Rectal smooth muscle tissue (tissue), 1 donor: ENCODE results near the gene HOXB5.

ENCODE experiments used
- H3K27ac ChIP-seq: one replicate; pipeline ENCODE4 v1.7.0; 2013; ENCODE audit warnings: low read depth, low read length, inconsistent platforms
- H3K27me3 ChIP-seq: one replicate; pipeline ENCODE4 v1.7.0; 2013; ENCODE audit warnings: low read length; ENCODE audit not compliant: control insufficient read depth, insufficient read depth
- H3K36me3 ChIP-seq: one replicate; pipeline ENCODE4 v1.7.0; 2013; ENCODE audit warnings: low read length; ENCODE audit not compliant: control insufficient read depth, insufficient read depth
- H3K4me1 ChIP-seq: one replicate; pipeline ENCODE4 v1.7.0; 2013; ENCODE audit warnings: low read length; ENCODE audit not compliant: control insufficient read depth, insufficient read depth
- H3K4me3 ChIP-seq: one replicate; pipeline ENCODE4 v1.7.0; 2013; ENCODE audit warnings: low read length
- H3K9ac ChIP-seq: one replicate; pipeline ENCODE4 v1.7.0; 2013; ENCODE audit warnings: low read length

Gene HOXB5

DNA sequence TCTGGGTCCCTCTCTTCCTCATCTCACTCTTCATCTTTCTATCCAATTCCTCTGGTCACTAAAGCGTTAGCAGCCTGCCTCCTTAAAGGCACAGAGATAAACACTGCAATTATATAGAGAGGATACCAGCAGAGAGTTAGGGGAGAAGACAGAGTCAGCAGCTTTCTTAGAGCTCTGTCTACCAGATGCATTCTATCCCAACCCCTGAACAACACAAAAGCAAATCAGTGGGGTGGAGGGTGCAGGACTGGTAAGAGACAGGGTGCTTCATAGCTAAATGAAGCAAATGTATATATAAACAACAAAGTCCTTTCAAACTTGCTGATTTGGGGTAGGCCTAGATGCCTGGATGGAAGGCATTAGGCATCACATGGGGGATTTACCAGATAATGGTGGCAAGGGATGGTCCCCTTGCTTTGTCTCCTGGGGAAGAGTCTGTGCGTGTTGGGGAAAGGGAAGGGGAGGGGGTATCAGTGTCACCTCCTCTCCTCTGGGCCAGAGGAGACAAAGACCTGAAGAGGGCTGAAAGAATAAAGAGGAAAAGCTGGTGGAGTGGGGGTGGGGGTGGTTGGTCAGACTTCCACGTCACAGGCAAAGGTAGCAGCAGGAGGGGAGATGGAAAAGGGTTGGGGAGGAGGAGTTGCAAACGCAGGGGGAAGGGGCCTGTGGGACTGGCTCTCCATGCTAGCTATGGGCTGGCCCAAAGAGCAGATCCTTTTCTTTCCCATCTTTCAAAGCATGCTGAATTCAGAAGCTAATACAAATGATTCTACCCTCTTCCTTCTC lies 27.5 kb downstream of the HOXB5 start:
- Histone ChIP-seq H3K27me3 (no peaks in the 10 kb centered on the region), H3K36me3 (no peaks in the 10 kb centered on the region), H3K4me1 (peaks cover 73% of the 10 kb centered on the region), H3K9ac (no peak overlapping the region), H3K27ac (peak overlapping the region; percentile 44), H3K4me3 (no peak overlapping the region)

DNA sequence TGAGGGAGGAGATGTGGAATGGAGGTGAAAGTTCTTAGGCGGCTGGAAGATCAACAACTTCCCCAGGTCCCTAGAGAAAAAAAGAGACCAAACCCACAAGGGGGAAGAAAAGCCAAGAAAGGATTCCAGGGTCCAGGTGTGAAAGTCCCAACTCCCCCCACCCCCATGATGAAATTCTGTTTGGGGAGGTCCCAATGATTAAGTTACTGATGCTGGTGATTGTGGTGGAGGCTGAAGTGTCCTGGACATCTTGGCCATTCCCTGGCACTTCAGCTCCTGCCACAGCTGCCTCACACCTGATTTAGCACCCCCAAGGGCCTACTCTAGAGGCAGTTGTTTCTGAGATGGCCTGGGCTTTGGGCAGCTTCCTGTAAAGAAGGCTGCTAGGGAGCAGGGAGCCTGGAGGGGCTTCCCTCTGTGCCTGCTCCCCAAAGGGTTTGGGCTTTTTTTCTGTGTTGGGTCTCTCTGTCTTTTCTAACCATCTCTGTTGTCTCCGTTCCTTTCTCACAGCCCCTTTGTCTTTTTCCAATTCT lies 28.5 kb downstream of the HOXB5 start:
- Histone ChIP-seq H3K4me1 (peaks cover 72% of the 10 kb centered on the region), H3K9ac (no peak overlapping the region), H3K27me3 (no peaks in the 10 kb centered on the region), H3K4me3 (peak overlapping the region; percentile 54), H3K27ac (peak overlapping the region; percentile 86), H3K36me3 (no peaks in the 10 kb centered on the region)

DNA sequence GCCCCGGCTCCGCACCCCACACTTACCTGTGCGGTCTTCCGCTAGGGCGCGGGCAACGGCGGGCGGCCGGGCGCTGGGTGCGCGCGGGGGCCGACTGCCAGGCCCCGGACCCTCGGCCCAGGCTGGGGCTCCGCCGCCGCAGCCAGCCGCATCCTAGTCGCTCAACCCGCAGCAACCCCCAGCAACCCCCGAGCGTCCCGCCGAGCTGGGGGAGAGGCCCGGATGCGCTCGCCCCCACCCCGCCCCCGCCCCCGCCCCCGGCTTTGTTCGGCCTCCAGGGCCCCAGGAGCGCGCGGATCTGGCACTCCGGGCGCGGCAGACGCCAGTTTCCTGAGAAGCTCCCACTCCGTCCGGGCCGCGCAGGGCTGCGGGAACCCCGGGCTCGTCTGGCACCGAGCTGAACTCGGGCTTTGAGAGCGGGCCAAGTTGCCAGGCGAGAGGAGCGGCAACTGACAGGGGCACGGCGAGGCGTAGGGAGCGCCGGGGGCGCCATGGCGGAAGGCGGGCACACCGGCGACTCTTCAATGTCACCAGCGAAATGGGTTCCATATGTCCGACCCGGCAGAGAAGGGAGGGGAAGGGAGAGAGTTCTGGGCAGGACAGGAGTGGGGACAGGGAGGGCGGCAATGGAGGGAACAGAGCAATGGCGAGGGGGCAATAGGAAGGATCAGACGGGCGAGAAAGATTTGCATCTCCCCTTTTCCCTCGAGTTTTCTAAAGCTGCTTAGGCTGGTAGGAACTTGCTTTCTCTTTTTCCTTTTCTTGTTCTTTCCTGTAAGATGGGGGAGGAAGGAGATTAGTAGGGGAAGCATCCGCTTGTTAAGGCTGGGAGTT lies 29.2 kb downstream of the HOXB5 start:
- Histone ChIP-seq H3K27me3 (no peaks in the 10 kb centered on the region), H3K9ac (peak overlapping the region; percentile 42), H3K4me3 (peak overlapping the region; percentile 54), H3K36me3 (no peaks in the 10 kb centered on the region), H3K27ac (peak overlapping the region; percentile 86), H3K4me1 (peaks cover 72% of the 10 kb centered on the region)

DNA sequence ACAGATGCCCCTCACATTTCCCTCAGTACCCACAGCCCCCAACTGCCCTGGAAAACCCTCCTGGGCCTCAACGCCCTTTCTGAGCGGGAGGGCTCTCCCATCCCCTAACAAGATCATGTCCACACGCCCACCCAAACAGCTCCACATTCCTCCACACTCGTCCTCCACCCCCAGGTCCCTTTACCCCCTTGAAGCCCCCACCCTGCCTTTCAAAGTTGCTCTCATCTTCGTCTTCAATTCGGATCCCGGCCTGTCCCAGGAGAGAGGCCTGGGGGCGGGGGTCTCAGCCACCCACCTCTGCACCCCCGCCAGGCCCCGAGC lies 29.8 kb downstream of the HOXB5 start:
- H3K36me3 ChIP-seq = no peaks in the 10 kb centered on the region
- H3K4me3 ChIP-seq = peak overlapping the region; percentile 17
- H3K27ac ChIP-seq = peak overlapping the region; percentile 85
- no peak overlapping the region for H3K9ac ChIP-seq
- no peaks in the 10 kb centered on the region for H3K27me3 ChIP-seq
- H3K4me1 ChIP-seq = peaks cover 77% of the 10 kb centered on the region

DNA sequence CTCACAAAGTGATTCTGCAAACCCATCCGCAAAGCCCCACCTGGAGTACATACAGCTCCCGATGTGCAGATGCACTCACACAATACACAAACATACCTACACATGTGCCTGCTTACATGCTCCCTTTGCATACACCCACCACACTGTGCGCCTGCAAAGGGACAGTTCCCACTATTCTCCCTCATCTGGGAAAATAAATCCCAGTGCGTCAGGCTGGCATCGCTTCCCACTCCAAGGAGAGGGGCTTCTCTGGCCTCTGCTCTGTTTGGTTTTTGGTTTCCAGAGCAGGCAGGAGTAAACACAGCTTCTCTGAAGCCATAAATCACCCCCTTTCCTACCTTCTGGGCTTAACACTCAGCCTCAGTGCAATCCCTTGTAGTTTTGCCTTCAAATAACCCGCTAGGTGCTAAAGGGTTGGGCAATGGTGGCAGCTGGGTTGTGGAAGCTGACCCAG lies 30.2 kb downstream of the HOXB5 start:
- Histone ChIP-seq H3K27ac (peak overlapping the region; percentile 85), H3K27me3 (no peaks in the 10 kb centered on the region), H3K4me1 (peaks cover 80% of the 10 kb centered on the region), H3K36me3 (no peaks in the 10 kb centered on the region), H3K9ac (no peak overlapping the region), H3K4me3 (peak overlapping the region; percentile 17)

DNA sequence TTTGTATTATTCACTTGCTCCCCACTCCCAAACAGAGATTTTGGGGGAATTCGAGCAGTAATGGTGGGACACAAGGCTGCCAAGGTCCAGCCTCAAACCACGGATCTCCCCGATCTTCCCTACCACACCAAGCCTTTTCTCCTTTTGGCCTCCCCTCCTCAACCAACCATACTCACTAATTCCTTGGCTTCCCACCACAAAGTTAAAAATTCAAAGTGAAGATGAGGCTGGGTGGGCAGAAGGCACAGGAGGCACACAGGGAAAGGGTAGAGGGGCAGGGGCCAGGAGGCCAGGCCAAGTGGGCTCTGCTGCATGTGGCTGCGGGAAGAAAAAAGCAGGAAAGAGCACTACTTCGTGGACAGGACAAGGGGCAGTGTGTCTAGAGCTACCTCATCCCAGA lies 30.6 kb downstream of the HOXB5 start:
- H3K4me1 ChIP-seq = peaks cover 81% of the 10 kb centered on the region
- no peaks in the 10 kb centered on the region for H3K36me3 ChIP-seq
- H3K9ac ChIP-seq = no peak overlapping the region
- peak overlapping the region; percentile 17 for H3K4me3 ChIP-seq
- H3K27me3 ChIP-seq = no peaks in the 10 kb centered on the region
- H3K27ac ChIP-seq = peak overlapping the region; percentile 85

DNA sequence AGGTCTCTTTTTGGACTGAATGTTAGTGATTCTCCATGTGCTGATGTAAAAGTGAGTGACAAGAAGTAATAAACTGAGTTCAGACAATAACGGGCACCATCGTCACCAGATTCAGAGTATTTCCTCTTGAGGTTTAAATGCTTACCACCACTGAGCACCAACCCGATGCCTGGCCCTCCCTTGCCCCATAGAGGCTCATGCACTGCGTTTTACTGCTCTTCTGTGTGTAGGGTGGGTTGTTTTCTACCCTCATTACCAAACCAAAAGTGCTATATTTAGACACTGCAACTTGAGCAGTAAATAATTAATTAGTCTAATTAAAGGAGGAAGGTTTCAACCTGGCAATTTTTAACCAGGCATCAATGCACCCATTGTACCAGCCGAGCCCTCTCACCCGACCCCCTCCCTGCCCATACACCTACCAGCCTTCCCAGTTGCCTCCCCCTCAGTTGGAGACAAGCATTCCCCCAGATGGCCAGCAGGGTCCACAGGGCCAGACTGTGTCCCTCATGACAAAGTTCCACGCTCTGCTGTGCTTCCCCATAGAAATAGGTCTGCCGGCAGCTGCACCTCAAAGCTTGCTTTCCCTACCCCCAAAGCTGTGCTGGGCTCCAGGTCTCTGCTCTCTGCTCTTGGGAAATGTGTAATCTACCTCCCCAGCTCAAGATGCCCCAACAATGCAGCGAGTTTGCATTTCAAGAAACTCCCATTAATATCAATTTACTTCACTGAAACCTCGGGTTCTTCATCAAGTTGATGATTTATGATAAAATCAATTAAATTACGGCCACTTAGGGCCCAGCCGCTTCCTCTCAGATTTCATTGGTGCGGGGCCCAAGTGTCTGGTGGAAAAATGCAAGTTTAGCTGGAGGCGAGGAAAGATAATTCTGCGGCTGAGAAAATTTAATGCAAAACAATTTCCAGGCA lies 31.4 kb downstream of the HOXB5 start:
- Histone ChIP-seq H3K27me3 (no peaks in the 10 kb centered on the region), H3K36me3 (no peaks in the 10 kb centered on the region), H3K27ac (peak overlapping the region; percentile 85), H3K9ac (no peak overlapping the region), H3K4me1 (peaks cover 81% of the 10 kb centered on the region), H3K4me3 (peak overlapping the region; percentile 17)

DNA sequence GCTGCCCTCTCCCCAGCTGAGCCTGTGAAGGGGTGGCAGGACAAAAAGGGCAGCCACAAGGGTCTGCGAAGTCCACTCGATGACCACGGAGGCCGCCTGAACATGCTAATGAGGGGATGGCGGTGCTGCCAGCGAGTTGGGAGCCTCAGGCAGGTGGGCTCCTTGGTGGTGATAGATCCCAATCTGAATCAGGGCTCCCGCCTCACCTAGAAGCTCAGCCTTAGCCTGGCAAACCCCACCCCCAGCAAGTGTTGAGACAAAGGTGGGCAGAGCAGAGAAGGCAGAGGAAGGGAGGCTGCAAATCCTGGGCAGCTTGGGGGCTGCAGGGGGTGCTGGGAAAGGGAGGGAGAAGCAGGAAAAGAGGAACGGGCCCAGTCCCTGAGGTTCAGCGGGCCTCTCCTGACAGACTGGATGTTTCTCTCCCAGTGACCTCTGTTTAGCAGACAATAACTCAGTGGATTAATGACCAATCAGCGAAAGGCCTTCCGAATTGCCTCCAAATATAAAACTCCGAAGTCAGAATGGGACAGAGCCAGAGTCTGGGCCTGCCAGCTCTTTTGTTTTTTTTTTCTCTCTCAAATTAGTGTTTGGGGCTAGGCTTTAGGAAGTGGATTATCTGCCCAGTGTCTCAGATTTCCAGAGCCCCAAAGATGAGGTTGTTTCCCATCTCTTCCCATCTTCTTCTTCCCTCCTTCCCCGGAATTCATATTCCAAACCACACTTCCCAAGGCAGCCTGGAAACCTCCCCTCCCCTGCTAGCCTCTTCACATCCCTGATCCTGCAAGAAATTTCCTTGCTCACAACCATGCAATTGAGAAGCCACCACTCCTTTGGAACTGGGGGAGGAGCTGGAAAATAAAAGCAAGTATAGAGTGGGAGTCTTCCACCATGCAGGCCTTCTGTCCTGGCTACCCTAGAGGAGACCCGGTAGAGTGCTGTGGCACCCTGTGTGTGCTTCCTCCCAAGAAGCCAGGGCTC lies 33.5 kb downstream of the HOXB5 start:
- H3K4me1 ChIP-seq = peaks cover 75% of the 10 kb centered on the region
- no peak overlapping the region for H3K9ac ChIP-seq
- H3K36me3 ChIP-seq = no peaks in the 10 kb centered on the region
- H3K27me3 ChIP-seq = no peaks in the 10 kb centered on the region
- H3K27ac ChIP-seq = peak overlapping the region; percentile 98
- H3K4me3 ChIP-seq = peak overlapping the region; percentile 1

DNA sequence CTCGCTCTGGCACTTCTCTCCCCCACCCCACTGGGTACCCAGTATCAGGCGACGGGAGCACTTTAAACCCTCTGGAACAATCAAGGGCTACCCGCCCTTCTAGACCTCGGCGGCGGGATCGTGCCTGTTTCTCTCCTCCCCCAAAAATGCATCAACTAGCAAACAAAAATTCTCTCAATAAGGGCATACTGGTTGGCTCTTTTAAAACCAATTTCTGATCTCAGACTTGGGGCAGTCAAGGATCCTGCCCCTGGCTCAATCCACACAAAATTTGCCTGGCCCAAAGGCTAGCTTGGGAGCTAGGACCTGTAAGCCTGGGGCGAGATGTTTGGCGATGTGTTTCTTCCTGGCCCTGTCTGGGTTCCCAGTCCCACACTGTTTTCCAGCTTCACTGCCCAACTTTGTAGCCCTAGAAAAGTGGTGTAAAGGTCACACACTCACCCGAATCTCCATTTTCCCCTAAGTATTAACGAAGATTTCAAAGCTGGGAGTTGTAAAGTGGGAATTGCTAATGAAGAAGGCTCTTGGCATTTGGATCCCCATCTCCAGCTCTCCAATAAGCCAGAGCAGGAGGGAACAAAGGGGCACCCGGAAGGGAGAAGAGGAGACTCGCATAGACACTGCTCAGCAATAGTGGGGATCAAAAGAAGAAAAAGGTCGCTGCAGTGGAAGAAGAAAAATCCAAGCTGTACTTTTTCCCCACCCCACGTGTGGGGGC lies 34.3 kb downstream of the HOXB5 start:
- H3K4me3 ChIP-seq = peak overlapping the region; percentile 30
- peaks cover 71% of the 10 kb centered on the region for H3K4me1 ChIP-seq
- H3K27me3 ChIP-seq = no peaks in the 10 kb centered on the region

DNA sequence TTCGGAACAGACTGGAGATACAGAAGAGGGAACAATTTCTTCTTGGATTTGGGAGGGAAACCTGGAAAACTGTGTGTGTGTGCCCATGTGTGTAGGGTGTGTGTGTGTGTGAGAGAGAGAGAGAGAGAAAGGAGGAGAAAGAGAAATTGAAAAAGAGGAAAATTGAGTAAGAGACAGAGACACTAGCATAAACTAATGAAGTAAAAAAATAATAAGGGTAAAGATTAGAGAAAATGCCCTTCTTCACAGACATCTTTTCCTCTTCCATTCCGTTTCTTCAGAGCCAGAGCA lies 34.8 kb downstream of the HOXB5 start:
- peaks cover 73% of the 10 kb centered on the region for H3K4me1 ChIP-seq

More for the DNA sequence above, 34.3 kb downstream of the HOXB5 start:
- H3K9ac ChIP-seq = no peak overlapping the region
- H3K36me3 ChIP-seq = no peaks in the 10 kb centered on the region
- peak overlapping the region; percentile 98 for H3K27ac ChIP-seq

More for the DNA sequence above, 34.8 kb downstream of the HOXB5 start:
- H3K4me3 ChIP-seq = peak overlapping the region; percentile 36
- H3K36me3 ChIP-seq = no peaks in the 10 kb centered on the region
- no peaks in the 10 kb centered on the region for H3K27me3 ChIP-seq
- peak overlapping the region; percentile 98 for H3K27ac ChIP-seq
- no peak overlapping the region for H3K9ac ChIP-seq
